Measurements from ENCODE around the gene SGCE. TPM values are rescaled to one million over a fixed set of nuclear protein-coding genes. Genes with fewer than 3 reads are reported as not detected.

SGCE gene
- total and polyA plus RNA-seq, 9 of the 15 experiments (the other 6 are each of a cell fraction or from before 2014, with no cell fraction given) = 0.09 to 0.46 (median 0.28) TPM; not detected in 5

- TF ChIP-seq MXI1 (IDR thresholded peaks at IDR 0.05; ENCODE audit: low read depth, low read length) (no peak), MAFG (tag; conservative IDR thresholded peaks at IDR 0.05) (no peak), POLR2A (conservative IDR thresholded peaks at IDR 0.05) (no peak), NFRKB (IDR thresholded peaks at IDR 0.05; ENCODE audit: low read depth) (no peak)
Measured at GRCh38 chr7:94605031-94605430, 50.9 kb downstream of the SGCE start (continued).

- H2AFZ ChIP-seq (ENCODE audit: low read depth, low read length) = no peak overlapping the region
- no peaks in the 10 kb centered on the region for H3K79me2 ChIP-seq (ENCODE audit: control insufficient read depth, insufficient read depth, low read length)
- H3K9ac ChIP-seq (ENCODE audit: insufficient read depth in 1 of 2, low read depth in 2 of 2, low read length in 2 of 2) = no peak overlapping the region
- CTCF ChIA-PET (ENCODE audit: low intra/inter-chr PET ratio) = no interaction called here
- no peak overlapping the region for H3K4me2 ChIP-seq (ENCODE audit: insufficient read depth, low read length)
- H3K4me3 ChIP-seq = no peak overlapping the region
- WGBS (ENCODE audit: insufficient coverage, low coverage, missing lambda C conversion rate) = 0% methylated on average over 1 of the region's 1 CpG
- in situ Hi-C loops (cut with MboI) = no loop called here
- no peak overlapping the region for H3K27ac ChIP-seq (ENCODE audit: extremely low read depth, low read depth, low read length)
- H3K9me3 ChIP-seq (replicated peaks; ENCODE audit: control insufficient read depth, insufficient read depth, low read depth, low read length) = no peaks in the 10 kb centered on the region
- ATAC-seq (no peak), DNase-seq (ENCODE audit: extremely low read depth in 1 of 4, low spot score in 3 of 4) (no peak), FAIRE-seq (no peak)
- H3K4me1 ChIP-seq (replicated peaks in 1 of 2; ENCODE audit: control insufficient read depth in 2 of 2, insufficient read depth in 2 of 2, low read length in 2 of 2) = no peaks in the 10 kb centered on the region
- intact Hi-C loops (cut with micrococcal nuclease) = no loop called here
- H3K9me1 ChIP-seq (ENCODE audit: control insufficient read depth, insufficient read depth, low read length) = no peaks in the 10 kb centered on the region
- H4K20me1 ChIP-seq (replicated peaks; ENCODE audit: control insufficient read depth, insufficient read depth, low read length) = no peaks in the 10 kb centered on the region
- no peaks in the 10 kb centered on the region for H3K36me3 ChIP-seq (ENCODE audit: control insufficient read depth, insufficient read depth, low read length)
- no peaks in the 10 kb centered on the region for H3K27me3 ChIP-seq (ENCODE audit: control insufficient read depth in 2 of 2, insufficient read depth in 2 of 2, low read length in 2 of 2)
- POLR2A ChIA-PET = no interaction called here
- no TSS peak for BruUV-seq (replicated peaks)
- TF ChIP-seq NBN (IDR thresholded peaks at IDR 0.05; ENCODE audit: low read depth) (no peak), SAFB (IDR thresholded peaks at IDR 0.05; ENCODE audit: borderline replicate concordance, low read depth, low read length) (no peak), MTA3 (IDR thresholded peaks at IDR 0.05; ENCODE audit: borderline replicate concordance) (no peak), ZNF584 (CRISPR knock-in tag; IDR thresholded peaks at IDR 0.05; ENCODE audit: low read depth) (no peak), BACH1 (tag; IDR thresholded peaks at IDR 0.05) (no peak), HOMEZ (CRISPR knock-in tag; IDR thresholded peaks at IDR 0.05) (no peak), TRIM28 (IDR thresholded peaks at IDR 0.05) (no peak), SRF (CRISPR knock-in tag; IDR thresholded peaks at IDR 0.05) (no peak), SREBF2 (CRISPR knock-in tag; IDR thresholded peaks at IDR 0.05) (no peak), HCFC1 (IDR thresholded peaks at IDR 0.05; ENCODE audit: low read depth, low read length) (no peak), ATF1 (CRISPR knock-in tag; IDR thresholded peaks at IDR 0.05) (no peak), ATF1 (tag; IDR thresholded peaks at IDR 0.05) (no peak), TCFL5 (CRISPR knock-in tag; conservative IDR thresholded peaks at IDR 0.05) (no peak), PRMT5 (CRISPR knock-in tag; IDR thresholded peaks at IDR 0.05) (no peak), TOE1 (IDR thresholded peaks at IDR 0.05; ENCODE audit: borderline replicate concordance) (no peak), TOE1 (CRISPR knock-in tag; IDR thresholded peaks at IDR 0.05; ENCODE audit: borderline replicate concordance, low read depth) (no peak), RBM17 (IDR thresholded peaks at IDR 0.05; ENCODE audit: borderline replicate concordance, low read depth, low read length) (no peak)
Measured at GRCh38 chr7:94602181-94602580, 53.8 kb downstream of the SGCE start.
